Measurements from ENCODE around the gene GPR158.

GPR158 gene

GRCh38 chr10:25498645-25499044, 323.8 kb downstream of the GPR158 start:
- TF ChIP-seq POU2F2 (IDR thresholded peaks at IDR 0.05; ENCODE audit: low read depth, low read length) (no peak), POLR2AphosphoS5 (IDR thresholded peaks at IDR 0.05; ENCODE audit: low read depth, low read length) (no peak), SPI1 (IDR thresholded peaks at IDR 0.05; ENCODE audit: low read depth, low read length) (no peak), PAX5 (IDR thresholded peaks at IDR 0.05; ENCODE audit: insufficient read depth, low read length, severe bottlenecking) (no peak), TAF1 (IDR thresholded peaks at IDR 0.05; ENCODE audit: low read depth, low read length) (no peak), POLR2A (IDR thresholded peaks at IDR 0.05; ENCODE audit: low read depth, low read length) (no peak)
- no peak for FAIRE-seq
- no peak for DNase-seq (ENCODE audit: insufficient read length, low spot score)

- no peak for TF ChIP-seq POU2F2 (IDR thresholded peaks at IDR 0.05; ENCODE audit: low read depth, low read length)
- TF ChIP-seq SPI1 (IDR thresholded peaks at IDR 0.05; ENCODE audit: low read depth, low read length) = no peak
- no peak for TF ChIP-seq POLR2AphosphoS5 (IDR thresholded peaks at IDR 0.05; ENCODE audit: low read depth, low read length)
- no peak for TF ChIP-seq TAF1 (IDR thresholded peaks at IDR 0.05; ENCODE audit: low read depth, low read length)
- TF ChIP-seq POLR2A (IDR thresholded peaks at IDR 0.05; ENCODE audit: low read depth, low read length) = no peak
- TF ChIP-seq PAX5 (IDR thresholded peaks at IDR 0.05; ENCODE audit: insufficient read depth, low read length, severe bottlenecking) = no peak
- FAIRE-seq = no peak
- no peak for DNase-seq (ENCODE audit: insufficient read length, low spot score)
Measured at GRCh38 chr10:25501912-25502311, 327.1 kb downstream of the GPR158 start.

GRCh38 chr10:25502453-25502852, 327.7 kb downstream of the GPR158 start:
- no peak for DNase-seq (ENCODE audit: insufficient read length, low spot score)
- no peak for FAIRE-seq

DNA sequence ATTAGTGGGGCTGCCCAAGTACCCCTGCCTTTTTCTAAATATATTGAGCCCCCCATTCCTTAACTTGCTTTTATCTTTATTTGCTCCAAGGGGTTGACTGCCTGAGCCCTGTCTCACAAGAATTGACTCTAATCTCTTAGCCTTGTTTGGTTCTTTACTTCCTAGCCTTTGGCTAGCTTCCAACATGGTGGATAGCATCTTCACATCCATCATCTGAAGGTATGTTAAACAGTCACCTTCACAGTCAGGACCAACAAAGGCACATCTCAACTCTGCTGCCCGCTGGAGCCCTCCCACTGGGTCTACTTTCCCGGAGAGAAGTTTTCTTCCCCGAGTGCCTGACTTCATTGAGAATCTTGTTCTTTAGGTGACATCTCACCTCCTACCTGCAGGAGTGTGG, 329.5 kb downstream of the GPR158 start:
- no peak for DNase-seq (ENCODE audit: insufficient read length, low spot score)
- FAIRE-seq = no peak
- no peak for TF ChIP-seq POU2F2 (IDR thresholded peaks at IDR 0.05; ENCODE audit: low read depth, low read length)
- TF ChIP-seq POLR2A (IDR thresholded peaks at IDR 0.05; ENCODE audit: low read depth, low read length) = no peak
- no peak for TF ChIP-seq TAF1 (IDR thresholded peaks at IDR 0.05; ENCODE audit: low read depth, low read length)
- no peak for TF ChIP-seq SPI1 (IDR thresholded peaks at IDR 0.05; ENCODE audit: low read depth, low read length)
- TF ChIP-seq POLR2AphosphoS5 (IDR thresholded peaks at IDR 0.05; ENCODE audit: low read depth, low read length) = no peak
- no peak for TF ChIP-seq PAX5 (IDR thresholded peaks at IDR 0.05; ENCODE audit: insufficient read depth, low read length, severe bottlenecking)

More at GRCh38 chr10:25502453-25502852, 327.7 kb downstream of the GPR158 start:
- no peak for TF ChIP-seq POU2F2 (IDR thresholded peaks at IDR 0.05; ENCODE audit: low read depth, low read length)
- no peak for TF ChIP-seq TAF1 (IDR thresholded peaks at IDR 0.05; ENCODE audit: low read depth, low read length)
- TF ChIP-seq POLR2AphosphoS5 (IDR thresholded peaks at IDR 0.05; ENCODE audit: low read depth, low read length) = no peak
- TF ChIP-seq SPI1 (IDR thresholded peaks at IDR 0.05; ENCODE audit: low read depth, low read length) = no peak

DNA sequence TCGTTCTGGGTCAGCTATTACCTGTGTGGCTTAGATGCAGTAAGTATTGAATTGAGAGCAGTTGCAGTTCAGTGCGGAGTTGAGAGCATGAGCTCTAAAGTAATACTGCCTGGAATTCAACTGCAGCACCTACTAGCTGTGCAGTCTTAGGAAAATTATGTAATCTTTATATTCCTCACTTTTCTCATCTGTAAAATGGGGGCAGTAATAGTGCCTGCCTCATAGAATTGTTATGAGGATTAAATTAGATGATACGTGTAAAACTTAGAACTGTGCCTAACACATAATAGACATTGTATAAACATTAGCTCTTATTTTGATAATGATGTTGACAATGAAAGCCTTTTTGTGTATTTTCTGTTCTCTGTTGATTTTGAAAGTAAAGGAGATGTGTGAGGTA, 330.0 kb downstream of the GPR158 start:
- TF ChIP-seq POLR2AphosphoS5 (IDR thresholded peaks at IDR 0.05; ENCODE audit: low read depth, low read length) (no peak), POU2F2 (IDR thresholded peaks at IDR 0.05; ENCODE audit: low read depth, low read length) (no peak), SPI1 (IDR thresholded peaks at IDR 0.05; ENCODE audit: low read depth, low read length) (no peak), PAX5 (IDR thresholded peaks at IDR 0.05; ENCODE audit: insufficient read depth, low read length, severe bottlenecking) (no peak), POLR2A (IDR thresholded peaks at IDR 0.05; ENCODE audit: low read depth, low read length) (no peak), TAF1 (IDR thresholded peaks at IDR 0.05; ENCODE audit: low read depth, low read length) (no peak)
- no peak for FAIRE-seq

GRCh38 chr10:25505466-25505865, 330.7 kb downstream of the GPR158 start:
- TF ChIP-seq POLR2A (IDR thresholded peaks at IDR 0.05; ENCODE audit: low read depth, low read length) (no peak), PAX5 (IDR thresholded peaks at IDR 0.05; ENCODE audit: insufficient read depth, low read length, severe bottlenecking) (no peak), POLR2AphosphoS5 (IDR thresholded peaks at IDR 0.05; ENCODE audit: low read depth, low read length) (no peak), POU2F2 (IDR thresholded peaks at IDR 0.05; ENCODE audit: low read depth, low read length) (no peak), SPI1 (IDR thresholded peaks at IDR 0.05; ENCODE audit: low read depth, low read length) (no peak)
- FAIRE-seq (no peak), DNase-seq (ENCODE audit: insufficient read length, low spot score) (no peak)

More for the DNA sequence above, 330.0 kb downstream of the GPR158 start:
- DNase-seq (ENCODE audit: insufficient read length, low spot score) = no peak

DNA sequence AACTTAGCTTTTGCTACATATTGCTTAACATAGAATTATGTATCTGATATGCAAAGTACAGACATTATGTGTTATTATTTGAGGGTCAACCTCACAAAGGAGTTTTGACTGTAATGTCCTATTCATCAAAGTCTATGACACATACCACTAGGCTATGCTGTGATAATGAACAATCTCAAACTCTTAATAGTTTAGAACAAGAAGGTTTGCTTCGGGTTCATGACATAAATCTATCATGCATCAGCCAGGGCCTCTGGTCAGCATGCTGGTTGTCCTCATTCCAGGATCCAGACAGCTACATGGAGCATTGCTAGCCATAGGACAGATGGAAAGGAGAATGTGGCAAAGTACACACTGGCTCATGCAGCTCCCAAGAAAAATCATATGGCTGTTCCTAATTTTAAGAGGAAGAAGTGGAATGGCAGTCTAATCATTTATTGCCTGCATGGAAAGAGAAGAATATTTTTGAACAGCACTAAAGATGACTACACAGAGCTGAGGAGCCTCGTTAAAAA, 332.1 kb downstream of the GPR158 start:
- TF ChIP-seq PAX5 (IDR thresholded peaks at IDR 0.05; ENCODE audit: insufficient read depth, low read length, severe bottlenecking) = no peak
- TF ChIP-seq POU2F2 (IDR thresholded peaks at IDR 0.05; ENCODE audit: low read depth, low read length) = no peak
- no peak for TF ChIP-seq POLR2AphosphoS5 (IDR thresholded peaks at IDR 0.05; ENCODE audit: low read depth, low read length)
- no peak for TF ChIP-seq SPI1 (IDR thresholded peaks at IDR 0.05; ENCODE audit: low read depth, low read length)
- TF ChIP-seq TAF1 (IDR thresholded peaks at IDR 0.05; ENCODE audit: low read depth, low read length) = no peak
- no peak for TF ChIP-seq POLR2A (IDR thresholded peaks at IDR 0.05; ENCODE audit: low read depth, low read length)
- no peak for DNase-seq (ENCODE audit: insufficient read length, low spot score)
- no peak for FAIRE-seq

DNA sequence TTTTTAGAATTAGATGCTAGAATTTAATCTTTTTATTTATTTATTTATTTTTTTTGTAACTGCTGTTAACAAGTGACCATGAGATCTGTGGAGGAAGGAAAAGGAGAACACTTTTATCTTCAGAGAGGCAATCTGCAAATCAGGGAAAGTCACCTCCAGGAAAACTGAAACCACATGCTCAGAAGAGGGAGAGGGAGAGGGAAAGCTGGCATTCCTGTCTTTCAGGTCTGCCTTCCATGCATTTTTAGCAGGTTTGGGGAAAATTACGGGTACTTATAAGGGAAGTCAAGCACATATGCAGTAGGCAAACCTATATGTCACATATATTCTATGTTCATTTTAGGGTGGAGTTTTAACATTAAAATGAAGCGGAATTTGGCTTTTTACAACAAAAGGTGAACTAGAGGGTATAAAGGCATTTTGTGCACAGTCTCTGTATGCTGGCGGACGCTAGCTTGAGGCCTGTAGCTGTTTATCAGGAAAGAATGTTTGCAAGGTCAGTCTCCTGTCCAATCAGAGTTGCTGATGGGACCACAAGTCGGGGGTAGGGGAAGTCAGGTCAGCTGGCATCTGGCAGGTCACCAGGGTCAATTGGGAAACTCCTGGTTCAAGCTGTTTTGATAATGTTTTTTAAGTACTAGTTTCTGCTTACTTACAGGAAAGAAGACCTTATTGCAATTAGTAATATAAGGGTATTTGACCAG, 333.5 kb downstream of the GPR158 start:
- no peak for DNase-seq (ENCODE audit: insufficient read length, low spot score)
- TF ChIP-seq TAF1 (IDR thresholded peaks at IDR 0.05; ENCODE audit: low read depth, low read length) = no peak
- TF ChIP-seq SPI1 (IDR thresholded peaks at IDR 0.05; ENCODE audit: low read depth, low read length) = no peak
- no peak for TF ChIP-seq POU2F2 (IDR thresholded peaks at IDR 0.05; ENCODE audit: low read depth, low read length)
- no peak for TF ChIP-seq POLR2A (IDR thresholded peaks at IDR 0.05; ENCODE audit: low read depth, low read length)
- no peak for TF ChIP-seq POLR2AphosphoS5 (IDR thresholded peaks at IDR 0.05; ENCODE audit: low read depth, low read length)
- TF ChIP-seq PAX5 (IDR thresholded peaks at IDR 0.05; ENCODE audit: insufficient read depth, low read length, severe bottlenecking) = no peak
- no peak for FAIRE-seq

DNA sequence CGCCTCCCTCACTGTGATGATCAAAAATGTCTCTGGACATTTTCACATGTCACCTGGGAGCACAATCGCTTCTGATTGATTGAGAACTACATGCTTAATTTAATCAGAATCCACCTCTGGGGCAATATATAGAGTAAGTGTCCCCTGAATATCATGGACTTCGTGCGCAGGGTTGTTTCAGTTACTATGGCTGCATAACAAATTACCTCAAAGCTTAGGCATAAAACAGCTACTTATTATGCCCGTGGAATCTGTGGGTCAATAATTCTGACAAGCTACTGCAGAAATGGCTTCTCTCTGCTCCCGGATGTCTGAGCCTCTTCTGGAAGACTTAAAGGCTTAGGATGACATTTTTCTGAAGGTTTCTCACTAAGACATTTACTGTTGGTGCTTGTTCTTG, 334.4 kb downstream of the GPR158 start:
- DNase-seq (ENCODE audit: insufficient read length, low spot score) (no peak), FAIRE-seq (no peak)
- TF ChIP-seq TAF1 (IDR thresholded peaks at IDR 0.05; ENCODE audit: low read depth, low read length) (no peak), POU2F2 (IDR thresholded peaks at IDR 0.05; ENCODE audit: low read depth, low read length) (no peak), SPI1 (IDR thresholded peaks at IDR 0.05; ENCODE audit: low read depth, low read length) (no peak), POLR2AphosphoS5 (IDR thresholded peaks at IDR 0.05; ENCODE audit: low read depth, low read length) (no peak), PAX5 (IDR thresholded peaks at IDR 0.05; ENCODE audit: insufficient read depth, low read length, severe bottlenecking) (no peak), POLR2A (IDR thresholded peaks at IDR 0.05; ENCODE audit: low read depth, low read length) (no peak)
